ENCODE measurements around the gene GRIFIN.

GRIFIN gene, protein sequence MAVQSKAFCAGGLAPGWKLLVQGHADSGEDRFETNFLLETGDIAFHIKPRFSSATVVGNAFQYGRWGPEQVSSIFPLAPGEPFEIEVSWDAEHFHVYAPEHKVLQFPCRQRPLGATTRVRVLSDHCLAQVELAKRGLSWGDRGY

DNA sequence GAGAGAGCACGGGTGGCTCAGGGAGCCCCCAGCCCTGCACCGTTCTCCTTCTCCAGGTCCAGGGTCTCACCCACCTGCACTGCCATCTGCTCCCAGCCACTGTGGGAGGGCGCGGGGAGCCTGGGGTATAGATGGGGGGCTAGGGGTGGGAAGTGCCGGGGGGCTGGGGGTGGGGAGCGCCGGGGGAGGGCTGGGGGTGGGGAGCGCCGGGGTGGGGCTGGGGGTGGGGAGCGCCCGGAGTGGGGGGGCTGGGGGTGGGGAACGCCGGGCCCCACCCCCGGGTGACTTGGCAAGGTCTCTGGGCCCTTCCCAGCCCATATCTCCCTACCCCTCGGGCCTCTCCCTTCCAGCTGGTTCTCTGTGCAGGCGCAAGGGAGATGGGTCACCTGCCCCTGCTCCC lies at the start of gene GRIFIN:
TSS of gene GRIFIN (minus strand) at position 101 of the 400 bp plus-strand sequence. CDS start at position 86, 15 bp downstream.
- DNase-seq (ENCODE audit: insufficient read length, low spot score) (no peak), FAIRE-seq (no peak)
- TF ChIP-seq POLR2A (IDR thresholded peaks at IDR 0.05; ENCODE audit: low read depth, low read length), result no peak

DNA sequence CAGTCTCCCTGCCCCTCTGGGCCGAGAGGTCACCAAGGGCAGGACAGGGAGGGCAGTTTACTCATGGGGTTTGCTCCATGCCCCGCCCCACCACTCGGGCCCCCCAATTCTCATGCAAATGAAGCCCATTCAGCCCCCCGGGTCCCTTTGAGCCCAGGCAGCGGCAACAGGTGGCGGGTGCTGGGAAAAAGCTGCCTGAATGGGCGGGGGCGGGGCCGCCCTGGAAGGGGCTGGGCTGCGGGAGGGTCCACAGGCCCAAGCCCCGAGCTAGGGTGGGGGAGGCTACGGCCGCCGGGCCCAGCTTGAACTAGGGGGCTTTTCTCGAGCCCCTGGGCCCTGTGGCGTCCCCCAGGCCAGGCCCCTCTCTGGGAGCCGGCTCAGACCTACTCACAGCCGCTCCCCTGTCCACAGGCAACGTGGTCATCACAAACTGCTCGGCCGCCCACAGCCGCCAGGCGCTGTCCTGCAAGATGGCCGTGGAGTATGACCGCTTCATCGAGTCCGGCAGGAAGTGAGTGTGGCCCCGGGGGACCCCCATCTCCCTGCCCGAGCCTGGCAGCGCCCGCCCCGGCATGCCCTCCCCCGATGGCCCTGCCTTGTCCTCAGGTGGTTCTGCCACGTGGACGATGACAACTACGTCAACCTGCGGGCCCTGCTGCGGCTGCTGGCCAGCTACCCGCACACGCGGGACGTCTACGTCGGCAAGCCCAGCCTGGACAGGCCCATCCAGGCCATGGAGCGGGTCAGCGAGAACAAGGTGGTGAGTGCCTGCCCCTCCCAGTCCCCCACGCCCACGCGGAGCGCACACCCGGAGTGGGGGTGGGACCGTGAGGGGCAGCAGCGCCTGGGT lies 48.8 kb upstream of the GRIFIN start:
- FAIRE-seq, result no peak
- no peak for TF ChIP-seq POLR2A (IDR thresholded peaks at IDR 0.05; ENCODE audit: low read depth, low read length)
- no peak for DNase-seq (ENCODE audit: insufficient read length, low spot score)

DNA sequence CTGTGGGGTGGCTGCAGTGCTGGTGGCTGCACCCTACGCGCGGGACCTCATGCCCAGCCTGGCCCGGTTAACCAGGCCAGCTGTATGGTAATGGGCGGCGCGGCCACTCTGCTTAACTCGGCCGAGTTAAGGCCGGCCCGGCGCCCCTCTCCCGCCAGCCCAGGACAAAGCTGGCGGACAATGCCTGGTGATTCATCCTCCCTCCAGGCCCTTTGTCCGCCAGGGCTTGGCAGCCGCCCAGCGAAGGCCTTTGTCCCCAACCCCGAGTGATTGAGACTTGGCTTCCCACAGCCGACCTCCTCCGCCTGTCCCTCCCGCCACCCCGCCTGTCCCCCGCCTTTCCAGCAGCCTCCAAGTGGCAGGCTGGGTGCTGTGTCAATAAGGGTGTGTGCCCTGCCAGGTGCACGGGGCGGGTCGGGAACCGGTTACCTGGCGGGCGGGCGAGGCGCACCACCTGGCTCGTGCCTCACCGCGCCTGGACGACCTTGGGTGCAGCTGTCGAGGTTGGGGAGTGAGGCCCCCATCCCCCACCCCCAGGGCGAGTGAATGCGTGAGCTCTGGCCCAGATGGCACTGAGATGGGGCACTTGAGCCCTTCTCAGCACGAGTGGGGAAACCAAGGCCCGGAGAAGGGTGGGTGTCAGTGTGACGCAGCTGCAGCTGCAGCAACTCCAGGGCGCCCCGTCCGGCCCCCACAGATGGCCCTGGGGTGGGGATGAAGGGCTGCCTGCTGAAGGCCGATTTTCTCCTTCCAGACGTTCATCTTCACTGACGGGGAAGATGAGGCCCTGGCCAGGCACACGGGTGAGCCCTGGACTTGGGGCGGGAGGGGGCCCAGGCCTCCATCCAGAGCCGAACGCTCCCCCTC lies 48.0 kb upstream of the GRIFIN start:
- FAIRE-seq (no peak), DNase-seq (ENCODE audit: insufficient read length, low spot score) (peak; percentile 89)
- TF ChIP-seq POLR2A (IDR thresholded peaks at IDR 0.05; ENCODE audit: low read depth, low read length), result 0 out of 2 replicates have a peak, but pooled peaks have one; percentile 19

DNA sequence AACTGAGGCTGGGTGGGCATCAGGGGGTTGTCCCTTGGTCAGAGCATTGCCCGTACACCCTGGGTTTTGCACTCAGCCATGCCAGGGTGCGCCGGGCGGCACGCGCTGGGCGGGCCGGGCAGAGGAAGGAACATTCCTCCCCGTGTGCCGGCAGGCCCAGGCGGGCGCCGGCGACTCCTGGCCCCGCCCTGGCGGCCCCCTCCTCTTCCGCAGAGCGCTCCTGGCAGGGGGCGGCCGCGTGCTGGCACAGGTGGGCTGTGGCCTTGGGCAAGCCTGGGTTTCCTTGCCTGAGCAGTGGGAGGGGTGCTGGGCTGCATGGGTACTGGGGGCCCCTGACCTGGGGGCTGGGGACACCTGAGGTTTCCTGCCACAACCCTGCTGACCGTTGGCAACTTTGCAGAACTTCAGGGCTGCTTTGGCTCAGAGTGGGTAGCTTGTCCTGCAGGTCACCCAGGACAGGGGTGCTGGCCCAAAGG lies 47.3 kb upstream of the GRIFIN start:
- FAIRE-seq, result no peak
- DNase-seq (ENCODE audit: insufficient read length, low spot score), result no peak
- TF ChIP-seq POLR2A (IDR thresholded peaks at IDR 0.05; ENCODE audit: low read depth, low read length), result no peak

GRCh38 chr7:2522780-2523433 lies 46.7 kb upstream of the GRIFIN start:
- FAIRE-seq, result no peak

GRCh38 chr7:2521952-2522591 lies 45.9 kb upstream of the GRIFIN start:
- peak; percentile 89 for DNase-seq (ENCODE audit: insufficient read length, low spot score)
- no peak for FAIRE-seq
- TF ChIP-seq POLR2A (IDR thresholded peaks at IDR 0.05; ENCODE audit: low read depth, low read length), result no peak

More at GRCh38 chr7:2522780-2523433, 46.7 kb upstream of the GRIFIN start:
- DNase-seq (ENCODE audit: insufficient read length, low spot score), result peak; percentile 97
- TF ChIP-seq POLR2A (IDR thresholded peaks at IDR 0.05; ENCODE audit: low read depth, low read length), result no peak; the same call in 1 of the 2 replicates

DNA sequence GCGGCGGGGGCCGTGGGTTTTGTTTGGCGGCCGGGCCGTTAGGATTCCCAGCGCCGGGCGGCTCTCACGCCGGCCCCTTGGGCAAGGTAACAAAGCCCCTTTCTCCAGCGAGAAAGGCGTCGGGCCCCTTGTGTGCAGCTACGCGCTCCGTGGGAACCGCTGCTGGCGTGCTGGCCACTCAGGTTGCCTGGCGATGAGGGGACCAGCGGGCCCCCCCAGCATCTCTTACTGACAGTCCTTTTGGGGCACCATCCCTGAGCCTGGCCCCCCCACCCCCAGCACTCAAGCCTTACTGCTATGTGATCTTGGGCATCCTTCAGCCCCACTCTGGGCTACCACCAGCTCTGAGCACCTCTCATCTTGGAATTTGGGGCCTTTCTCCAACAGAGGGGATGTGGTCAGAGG lies 45.1 kb upstream of the GRIFIN start:
- FAIRE-seq (no peak), DNase-seq (ENCODE audit: insufficient read length, low spot score) (no peak)
- no peak for TF ChIP-seq POLR2A (IDR thresholded peaks at IDR 0.05; ENCODE audit: low read depth, low read length)

DNA sequence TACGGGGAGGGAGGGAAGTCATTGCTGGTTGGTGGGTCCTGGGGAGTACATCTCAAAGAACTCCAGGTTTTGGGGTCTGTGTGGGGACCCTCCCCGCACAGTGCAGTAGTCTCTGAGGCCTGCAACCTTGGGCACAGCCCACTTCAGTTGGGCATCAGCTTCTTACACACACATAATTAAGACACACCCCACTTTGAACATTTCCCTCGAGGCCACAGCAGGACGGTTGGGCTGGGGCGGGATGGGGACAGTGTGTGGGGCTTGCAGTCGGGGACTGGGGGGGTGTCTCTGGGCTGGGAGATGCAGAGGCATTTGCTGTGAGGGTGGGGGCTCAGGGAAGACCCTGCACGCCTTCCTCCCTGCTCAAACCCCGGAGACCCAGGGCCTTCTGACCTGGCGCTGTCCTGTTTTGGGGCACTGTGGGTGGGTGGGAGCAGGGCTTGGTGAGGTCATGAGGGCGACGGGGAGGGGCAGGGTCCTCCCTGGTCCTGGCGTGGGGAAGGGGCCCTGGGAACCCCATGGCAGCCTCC lies 44.6 kb upstream of the GRIFIN start:
- no peak for FAIRE-seq
- no peak for DNase-seq (ENCODE audit: insufficient read length, low spot score)
- peak; percentile 22; the same call in 1 of the 2 replicates for TF ChIP-seq POLR2A (IDR thresholded peaks at IDR 0.05; ENCODE audit: low read depth, low read length)

- TF ChIP-seq POLR2A (IDR thresholded peaks at IDR 0.05; ENCODE audit: low read depth, low read length), result no peak
- peak; percentile 96 for DNase-seq (ENCODE audit: insufficient read length, low spot score)
- FAIRE-seq, result no peak
Measured at GRCh38 chr7:2520131-2520760, 44.0 kb upstream of the GRIFIN start.

- DNase-seq (ENCODE audit: insufficient read length, low spot score) (peak; percentile 100), FAIRE-seq (no peak)
- peak; percentile 100 for TF ChIP-seq POLR2A (IDR thresholded peaks at IDR 0.05; ENCODE audit: low read depth, low read length)
Measured at GRCh38 chr7:2519119-2519930, 43.1 kb upstream of the GRIFIN start, which contains the start of gene LFNG. TSS of gene LFNG (plus strand) at chr7:2519774. CDS start at chr7:2519862, 88 bp downstream.

GRCh38 chr7:2518737-2519118 lies 42.5 kb upstream of the GRIFIN start:
- TF ChIP-seq POLR2A (IDR thresholded peaks at IDR 0.05; ENCODE audit: low read depth, low read length), result no peak
- no peak for DNase-seq (ENCODE audit: insufficient read length, low spot score)
- FAIRE-seq, result no peak
